Tibial artery (tissue), 4 donors: ENCODE data around the gene SH3GL1.

Experiments used
- DNase-seq, 2 donors: peaks; one replicate each; pipeline ENCODE4 v3.0.0-alpha.2; 2019
- H3K27ac ChIP-seq, 2 donors: fragments of 200-600 bp; sonication (generic) in 1 of 2; 1 replicate in 1 of 2; 2 replicates in 1 of 2; pipeline ENCODE4 v1.5.1; 2018 to 2019; ENCODE audit warnings: mild to moderate bottlenecking in 1 of 2
- H3K27me3 ChIP-seq, 2 donors: fragments of 200-600 bp; sonication (generic) in 1 of 2; one replicate each; pipeline versions ENCODE4 v1.5.1 to v1.6.0; 2016 to 2019
- H3K36me3 ChIP-seq, 3 donors: fragments of 200-600 bp; sonication (generic) in 2 of 3; one replicate each; pipeline ENCODE4 v1.5.1; 2016 to 2019; ENCODE audit warnings: mild to moderate bottlenecking in 2 of 3
- H3K4me1 ChIP-seq, 4 donors: fragments of 200-600 bp; sonication (generic) in 2 of 4; 1 replicate in 3 of 4; 2 replicates in 1 of 4; pipeline ENCODE4 v1.5.1; 2016 to 2019
- H3K4me3 ChIP-seq, 2 donors: fragments of 200-600 bp; sonication (generic) in 1 of 2; 1 replicate in 1 of 2; 2 replicates in 1 of 2; pipeline ENCODE4 v1.5.1; 2018 to 2019; ENCODE audit warnings: mild to moderate bottlenecking in 2 of 2
- H3K9me3 ChIP-seq, 3 donors: fragments of 200-600 bp; sonication (generic) in 1 of 3; one replicate each; pipeline ENCODE4 v1.5.1; 2016 to 2019
- intact Hi-C: fragments of 100-400 bp; cut with DNase I; formaldehyde crosslinking; loops from one replicate; pipeline ENCODE4 v1.15.0; 2023; ENCODE audit warnings: low total_unique reads
- TF ChIP-seq, protein P1 (sequence below), 2 experiments: fragments of 200-600 bp in 1 of 2; fragments of 450-650 bp in 1 of 2; IDR thresholded peaks; one replicate each; pipeline ENCODE4 v1.5.1; 2017 to 2019; ENCODE audit warnings: antibody characterized with exemption in 2 of 2, mild to moderate bottlenecking in 1 of 2, moderate library complexity in 1 of 2

The SH3GL1 gene

DNA sequence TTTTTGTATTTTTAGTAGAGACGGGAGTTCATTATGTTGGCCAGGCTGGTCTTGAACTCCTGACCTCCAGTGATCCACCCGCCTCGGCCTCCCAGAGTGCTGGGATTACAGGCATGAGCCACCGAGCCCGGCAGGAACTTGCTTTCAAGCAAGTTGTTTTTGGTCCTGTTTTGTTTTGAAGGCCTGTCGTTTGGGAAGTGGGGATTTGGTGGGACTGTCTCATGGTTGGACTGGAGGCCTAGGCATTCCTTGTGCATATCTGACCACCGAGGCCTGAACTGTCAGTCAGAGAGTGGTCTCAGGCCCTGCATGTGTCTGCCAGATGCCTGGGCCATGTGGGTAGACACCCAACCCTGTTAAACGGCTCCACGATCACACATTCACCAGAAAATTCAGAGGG, 30.9 kb upstream of the SH3GL1 start:
- DNase-seq: no peak
- H3K9me3 ChIP-seq: no peaks in the 10 kb centered on the region
- H3K4me3 ChIP-seq: no peak overlapping the region
- TF ChIP-seq, protein P1, sequence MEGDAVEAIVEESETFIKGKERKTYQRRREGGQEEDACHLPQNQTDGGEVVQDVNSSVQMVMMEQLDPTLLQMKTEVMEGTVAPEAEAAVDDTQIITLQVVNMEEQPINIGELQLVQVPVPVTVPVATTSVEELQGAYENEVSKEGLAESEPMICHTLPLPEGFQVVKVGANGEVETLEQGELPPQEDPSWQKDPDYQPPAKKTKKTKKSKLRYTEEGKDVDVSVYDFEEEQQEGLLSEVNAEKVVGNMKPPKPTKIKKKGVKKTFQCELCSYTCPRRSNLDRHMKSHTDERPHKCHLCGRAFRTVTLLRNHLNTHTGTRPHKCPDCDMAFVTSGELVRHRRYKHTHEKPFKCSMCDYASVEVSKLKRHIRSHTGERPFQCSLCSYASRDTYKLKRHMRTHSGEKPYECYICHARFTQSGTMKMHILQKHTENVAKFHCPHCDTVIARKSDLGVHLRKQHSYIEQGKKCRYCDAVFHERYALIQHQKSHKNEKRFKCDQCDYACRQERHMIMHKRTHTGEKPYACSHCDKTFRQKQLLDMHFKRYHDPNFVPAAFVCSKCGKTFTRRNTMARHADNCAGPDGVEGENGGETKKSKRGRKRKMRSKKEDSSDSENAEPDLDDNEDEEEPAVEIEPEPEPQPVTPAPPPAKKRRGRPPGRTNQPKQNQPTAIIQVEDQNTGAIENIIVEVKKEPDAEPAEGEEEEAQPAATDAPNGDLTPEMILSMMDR (IDR thresholded peaks at IDR 0.05): no peak
- H3K36me3 ChIP-seq: peaks cover 0 to 65% (median 36%) of the 10 kb centered on the region in 3 donors
- intact Hi-C loops: no loop called here
- H3K27ac ChIP-seq: no peak overlapping the region
- H3K4me1 ChIP-seq: no peaks in the 10 kb centered on the region
- H3K27me3 ChIP-seq: no peaks in the 10 kb centered on the region

- H3K27ac ChIP-seq: no peak overlapping the region
- H3K9me3 ChIP-seq: no peaks in the 10 kb centered on the region
- H3K36me3 ChIP-seq: peaks cover 0 to 65% (median 36%) of the 10 kb centered on the region in 3 donors
- intact Hi-C loops: no loop called here
- H3K27me3 ChIP-seq: no peaks in the 10 kb centered on the region
- TF ChIP-seq, protein P1 (IDR thresholded peaks at IDR 0.05): no peak
- no peak overlapping the region for H3K4me3 ChIP-seq
- no peaks in the 10 kb centered on the region for H3K4me1 ChIP-seq
- DNase-seq: no peak
These were observed 30.4 kb upstream of the SH3GL1 start for GRCh38 chr19:4430760-4431159.

GRCh38 chr19:4429771-4430171, 29.4 kb upstream of the SH3GL1 start:
- TF ChIP-seq, protein P1 (IDR thresholded peaks at IDR 0.05): no peak
- no peaks in the 10 kb centered on the region for H3K9me3 ChIP-seq
- intact Hi-C loops: no loop called here
- H3K27ac ChIP-seq: no peak overlapping the region
- peaks cover 0 to 69% (median 36%) of the 10 kb centered on the region in 3 donors for H3K36me3 ChIP-seq
- H3K4me3 ChIP-seq: no peak overlapping the region
- no peak for DNase-seq
- no peaks in the 10 kb centered on the region for H3K4me1 ChIP-seq
- no peaks in the 10 kb centered on the region for H3K27me3 ChIP-seq

GRCh38 chr19:4429256-4429655, 28.9 kb upstream of the SH3GL1 start:
- Histone ChIP-seq H3K36me3 (peaks cover 0 to 69% (median 31%) of the 10 kb centered on the region in 3 donors), H3K27ac (no peak overlapping the region), H3K4me1 (no peaks in the 10 kb centered on the region), H3K27me3 (no peaks in the 10 kb centered on the region), H3K4me3 (no peak overlapping the region), H3K9me3 (no peaks in the 10 kb centered on the region)
- intact Hi-C loops: no loop called here
- no peak for DNase-seq
- TF ChIP-seq, protein P1 (IDR thresholded peaks at IDR 0.05): no peak

- H3K4me1 ChIP-seq: no peaks in the 10 kb centered on the region
- no peaks in the 10 kb centered on the region for H3K9me3 ChIP-seq
- DNase-seq: no peak
- H3K27ac ChIP-seq: no peak overlapping the region
- TF ChIP-seq, protein P1 (IDR thresholded peaks at IDR 0.05): no peak
- H3K36me3 ChIP-seq: peaks cover 0 to 69% (median 34%) of the 10 kb centered on the region in 3 donors
- H3K4me3 ChIP-seq: no peak overlapping the region
- intact Hi-C loops: no loop called here
- H3K27me3 ChIP-seq: no peaks in the 10 kb centered on the region
These were observed 28.1 kb upstream of the SH3GL1 start for GRCh38 chr19:4428326-4428975.
